Sigmoid colon (tissue), 4 donors: ENCODE measurements around the gene TOM1L2.

Experiments used
- CTCF ChIP-seq, 4 experiments: fragments of 450-650 bp in 3 of 4; fragments of 200-600 bp in 1 of 4; IDR thresholded peaks; one replicate each; pipeline ENCODE4 v1.5.1; 2016 to 2019; ENCODE audit warnings: antibody characterized with exemption in 4 of 4, mild to moderate bottlenecking in 3 of 4, moderate library complexity in 2 of 4
- POLR2A ChIP-seq, 2 donors: fragments of 450-650 bp; IDR thresholded peaks; one replicate each; pipeline ENCODE4 v1.6.1; 2016; ENCODE audit warnings: antibody characterized with exemption in 2 of 2, mild to moderate bottlenecking in 2 of 2, moderate library complexity in 2 of 2
- POLR2AphosphoS5 ChIP-seq, 4 donors: sonication (generic); formaldehyde crosslinking; IDR thresholded peaks; one replicate each; pipeline ENCODE4 v1.6.1; 2017; ENCODE audit warnings: antibody characterized with exemption in 4 of 4

GRCh38 chr17:17950347-17950746, 21.9 kb downstream of the TOM1L2 start:
- no peak for TF ChIP-seq CTCF (IDR thresholded peaks at IDR 0.05)
- no peak for TF ChIP-seq POLR2A (IDR thresholded peaks at IDR 0.05)
- TF ChIP-seq POLR2AphosphoS5 (IDR thresholded peaks at IDR 0.05) = no peak
